AG08396 (cell line): ENCODE measurements around the gene CCR5AS.
"Not testable (repeated sequence)": the region's sequence is repeated elsewhere in the genome, so short reads cannot be mapped to it uniquely, and the experiment has no call there.

Experiments
- DNase-seq: peaks from one replicate; pipeline ENCODE4 v3.0.0; 2012; ENCODE audit warnings: low spot score, mixed read lengths

Gene CCR5AS

DNA sequence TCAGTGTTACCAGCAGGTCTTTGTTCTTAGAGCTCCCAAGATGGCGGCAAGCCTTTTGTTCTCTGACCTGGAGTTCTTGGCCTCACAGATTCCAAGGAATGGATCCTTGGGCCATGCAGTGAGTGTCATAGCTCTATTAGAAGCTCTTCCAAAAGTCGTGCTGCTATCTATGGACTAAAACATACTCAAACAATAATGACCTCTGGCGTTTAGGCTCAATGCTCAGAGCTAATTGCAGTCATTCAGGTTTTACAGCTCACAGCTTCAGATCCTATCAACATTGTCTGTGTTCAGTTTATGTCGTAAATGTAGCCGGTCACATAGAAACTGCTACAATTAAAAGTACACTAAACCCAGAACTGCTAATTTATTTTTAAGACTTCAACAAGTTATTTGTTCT is 22.4 kb upstream of the CCR5AS start:
- no peak for DNase-seq

- no peak for DNase-seq
Observed at GRCh38 chr3:46427916-46428833, 21.3 kb upstream of the CCR5AS start.

DNA sequence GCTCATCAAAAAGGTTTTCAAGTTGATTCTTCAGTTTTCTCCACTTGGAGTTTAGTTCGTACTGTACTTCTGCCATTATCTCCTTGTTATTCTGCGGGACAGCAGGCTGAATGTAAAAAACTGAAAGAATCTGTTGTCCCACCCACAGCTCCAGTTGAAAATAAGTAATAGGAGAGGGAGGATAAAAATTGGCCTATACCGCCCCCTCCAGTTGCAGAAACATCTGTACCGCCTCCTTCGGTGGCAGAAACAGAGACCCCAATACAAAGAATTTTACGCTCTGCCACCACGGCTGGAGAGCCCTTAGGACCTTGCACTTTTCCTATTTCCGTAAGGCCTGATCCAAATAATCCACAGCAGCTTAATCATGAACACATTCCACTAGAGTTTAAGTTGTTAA is 20.5 kb upstream of the CCR5AS start:
- not testable (repeated sequence) for DNase-seq

GRCh38 chr3:46426476-46426875 is 19.6 kb upstream of the CCR5AS start:
- DNase-seq, result not testable (repeated sequence)

DNA sequence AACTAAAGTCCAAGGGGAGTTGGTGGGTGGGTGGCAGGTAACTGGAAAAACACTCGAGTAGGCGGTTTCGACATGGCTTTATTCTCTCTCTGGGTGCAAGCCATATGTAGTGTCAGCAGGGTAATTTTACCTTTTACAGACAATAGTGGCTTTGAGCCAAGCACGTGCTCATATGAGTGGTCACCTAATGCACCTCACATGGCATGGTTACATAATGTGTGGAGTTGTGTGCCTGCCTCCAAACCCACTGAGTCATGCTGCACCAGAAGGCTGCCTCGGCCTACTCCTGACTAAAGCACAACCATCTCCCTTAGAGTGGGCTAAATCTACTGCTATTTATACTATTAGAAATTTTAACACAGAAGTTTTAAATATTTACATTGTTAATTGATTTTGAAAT is 16.7 kb upstream of the CCR5AS start:
- no peak for DNase-seq

- no peak for DNase-seq
Observed at GRCh38 chr3:46422617-46423016, 15.8 kb upstream of the CCR5AS start.

DNA sequence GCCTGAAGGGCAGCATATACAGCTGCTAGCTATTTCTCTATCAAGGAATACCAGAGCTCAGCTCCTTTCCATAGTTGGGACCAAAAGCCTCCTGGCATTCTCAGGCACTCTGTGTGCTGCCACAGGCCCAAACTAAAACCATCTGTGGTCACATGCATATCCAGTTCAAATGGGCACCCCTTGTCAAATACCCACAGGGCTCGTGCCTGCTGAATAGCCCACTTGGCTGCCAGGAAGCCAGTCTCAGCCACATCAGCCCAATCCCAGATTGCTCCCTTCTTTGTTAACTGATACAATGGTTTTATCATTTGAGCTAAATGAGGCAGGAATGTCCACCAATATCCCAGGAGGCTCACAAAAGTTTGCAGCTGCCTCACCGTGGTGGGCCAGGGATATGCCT is 14.1 kb upstream of the CCR5AS start:
- DNase-seq, result no peak

GRCh38 chr3:46419816-46420215 is 12.9 kb upstream of the CCR5AS start:
- DNase-seq, result no peak

DNA sequence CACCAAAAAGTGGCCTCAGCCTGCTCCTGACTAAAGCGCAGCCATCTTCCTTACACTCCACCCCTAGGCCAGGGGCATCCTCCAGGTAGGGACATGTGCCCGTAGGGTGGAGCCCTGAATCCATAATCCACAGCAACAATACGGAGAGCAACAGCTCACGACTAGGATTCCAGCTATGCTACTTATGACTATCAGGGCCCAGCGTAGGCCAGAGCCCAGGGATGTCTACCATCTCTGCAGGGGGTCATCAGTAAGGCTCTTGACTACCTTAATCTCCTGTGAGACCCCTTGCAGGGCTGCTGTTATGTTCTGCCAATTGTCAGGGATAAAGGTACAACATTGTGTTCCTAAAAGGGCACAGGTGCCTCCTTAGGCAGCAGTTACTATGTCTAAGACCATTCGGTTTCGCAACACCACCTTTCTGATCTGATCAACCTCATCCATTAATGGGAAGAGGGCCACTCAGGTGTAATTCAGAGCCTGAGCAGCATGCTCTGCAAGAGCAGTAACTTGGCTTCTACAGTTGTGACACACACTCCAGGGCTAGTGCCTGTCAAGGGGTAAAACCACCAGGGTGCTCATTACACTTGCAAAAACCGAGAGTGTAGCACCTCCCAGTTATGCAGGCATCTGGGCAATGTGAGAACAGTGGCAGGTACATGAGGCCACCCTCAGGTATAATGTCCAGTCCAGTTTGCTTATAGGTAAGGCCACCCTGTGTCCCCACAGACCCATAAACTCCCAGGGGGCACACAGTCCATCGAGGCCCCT is 11.2 kb upstream of the CCR5AS start:
- no peak for DNase-seq

GRCh38 chr3:46416811-46417510 is 10.1 kb upstream of the CCR5AS start:
- DNase-seq, result no peak

GRCh38 chr3:46416125-46416810 is 9.4 kb upstream of the CCR5AS start:
- no peak for DNase-seq

GRCh38 chr3:46414739-46415138 is 7.9 kb upstream of the CCR5AS start:
- no peak for DNase-seq

GRCh38 chr3:46413951-46414350 is 7.1 kb upstream of the CCR5AS start:
- no peak for DNase-seq

DNA sequence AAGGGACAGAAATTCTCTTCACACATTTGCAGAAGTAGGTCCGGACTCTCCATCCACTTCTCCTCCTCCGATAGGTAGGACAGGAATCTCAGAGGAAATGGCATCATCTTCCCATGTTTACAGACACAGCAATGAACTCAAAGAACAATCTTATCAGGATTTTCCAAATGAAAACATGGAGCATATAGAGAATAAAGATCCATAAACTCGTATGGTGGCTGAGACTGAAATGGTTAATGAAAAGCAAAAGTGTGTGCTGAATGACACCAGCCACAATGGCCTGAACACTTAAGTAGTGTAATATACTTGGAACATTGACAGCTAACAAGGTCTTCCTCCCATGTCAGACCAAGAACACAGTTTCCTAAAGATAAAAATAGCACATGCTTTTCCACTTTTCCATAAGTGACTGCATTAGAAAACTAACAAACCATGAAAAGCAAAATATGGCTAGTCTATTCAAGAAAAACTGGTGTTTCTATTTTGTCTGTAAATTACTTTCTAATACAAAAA is 6.0 kb upstream of the CCR5AS start:
- DNase-seq, result no peak

DNA sequence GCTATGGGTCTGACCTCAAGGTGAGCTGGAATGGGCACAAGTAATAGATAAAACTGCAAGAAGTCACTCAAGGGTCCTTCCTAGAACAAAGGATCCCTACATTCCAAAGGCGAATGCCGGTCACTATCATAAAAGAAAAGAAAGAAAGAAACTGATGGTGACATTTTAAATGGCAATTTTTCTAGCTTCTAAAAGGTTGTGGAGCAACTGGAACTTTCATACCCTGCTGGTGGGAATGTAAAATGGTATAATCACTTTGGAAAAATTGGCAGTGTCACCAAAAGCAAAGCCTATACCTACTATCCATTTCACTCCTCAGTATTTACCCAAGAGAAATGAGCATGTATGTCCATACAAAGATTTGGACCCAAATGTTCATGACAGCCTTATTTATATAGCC is 4.4 kb upstream of the CCR5AS start:
- no peak for DNase-seq

- DNase-seq, result no peak
Observed at GRCh38 chr3:46410669-46411068, 3.8 kb upstream of the CCR5AS start.

GRCh38 chr3:46409739-46410489 is 3.0 kb upstream of the CCR5AS start:
- no peak for DNase-seq

GRCh38 chr3:46408853-46409252 is 2.0 kb upstream of the CCR5AS start:
- no peak for DNase-seq

DNA sequence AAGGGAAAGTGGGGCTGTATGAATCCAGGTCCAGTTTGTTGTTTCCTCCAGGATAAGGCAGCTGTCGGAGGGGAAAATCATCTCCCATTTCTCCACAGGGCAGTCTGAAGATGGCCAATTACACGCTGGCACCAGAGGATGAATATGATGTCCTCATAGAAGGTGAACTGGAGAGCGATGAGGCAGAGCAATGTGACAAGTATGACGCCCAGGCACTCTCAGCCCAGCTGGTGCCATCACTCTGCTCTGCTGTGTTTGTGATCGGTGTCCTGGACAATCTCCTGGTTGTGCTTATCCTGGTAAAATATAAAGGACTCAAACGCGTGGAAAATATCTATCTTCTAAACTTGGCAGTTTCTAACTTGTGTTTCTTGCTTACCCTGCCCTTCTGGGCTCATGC is 1.1 kb upstream of the CCR5AS start:
- no peak for DNase-seq

DNA sequence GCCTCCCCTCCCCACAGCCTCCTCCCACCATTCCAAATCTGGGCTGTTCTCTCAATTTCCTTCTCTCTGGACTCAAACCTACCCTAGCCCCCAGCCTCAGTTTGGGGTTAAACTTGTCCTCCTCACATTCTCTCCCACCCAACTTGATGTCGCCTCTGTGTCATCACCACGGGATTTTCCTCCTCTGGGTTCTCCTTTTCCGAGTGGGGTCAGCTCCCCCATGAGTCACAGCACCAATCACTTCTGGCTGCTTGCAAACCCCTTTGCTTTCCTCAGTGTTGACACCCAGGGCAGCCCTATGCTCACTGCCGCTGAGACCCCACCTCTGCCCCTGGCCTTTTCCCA is 451 bp downstream of the CCR5AS start:
- DNase-seq, result no peak
